Subcutaneous adipose tissue (tissue), 4 donors: ENCODE data around the gene ARHGEF17. TPM values are rescaled to one million over a fixed set of nuclear protein-coding genes. Genes with fewer than 3 reads are reported as not detected.

Source experiments
- total RNA-seq, 4 donors: library from RNA; depleted of rRNA; stranded (reverse); fragments of >200 nt; gene quantifications; one replicate each; pipeline ENCODE4 v1.1.0, GENCODE V29; 2016
- TF ChIP-seq, protein P1 (sequence below): fragments of 450-650 bp; IDR thresholded peaks from one replicate; pipeline ENCODE4 v1.5.1; 2016; ENCODE audit warnings: low read depth, mild to moderate bottlenecking, control low read depth, antibody characterized with exemption, moderate library complexity

Gene ARHGEF17
- total RNA-seq, 4 donors from 2014 or later = 13.1 to 95.1 (median 28.3) TPM

DNA sequence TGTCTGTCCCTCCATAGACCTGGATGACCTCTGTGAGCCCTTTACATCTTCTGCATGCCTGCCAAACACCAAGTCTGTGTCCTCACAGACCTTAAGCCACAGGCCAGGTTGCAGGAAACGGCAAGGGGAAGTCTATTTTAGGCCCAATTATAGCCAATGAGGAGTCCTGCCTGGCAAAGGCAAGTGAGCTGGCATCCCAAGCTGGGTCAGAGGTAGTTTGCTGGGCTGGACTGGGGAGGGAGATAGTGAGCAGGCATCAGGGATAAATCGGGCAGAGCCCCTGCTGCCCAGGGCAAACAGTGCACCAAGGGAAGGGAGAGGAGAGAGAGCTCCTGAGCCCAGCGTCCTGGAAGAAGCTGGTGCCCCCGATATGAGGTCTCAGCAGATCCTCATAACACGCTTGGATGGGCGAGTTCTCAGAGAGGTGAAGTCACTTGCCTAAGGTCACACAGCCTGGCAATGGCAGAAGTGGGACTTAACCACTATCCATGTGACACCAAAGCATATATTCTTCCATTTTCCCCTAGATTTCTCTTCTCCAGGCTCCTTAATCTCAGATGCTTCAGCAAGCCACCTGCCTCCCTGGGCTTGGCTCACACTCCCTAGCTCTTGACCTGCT, 64.4 kb downstream of the ARHGEF17 start:
- TF ChIP-seq, protein P1, sequence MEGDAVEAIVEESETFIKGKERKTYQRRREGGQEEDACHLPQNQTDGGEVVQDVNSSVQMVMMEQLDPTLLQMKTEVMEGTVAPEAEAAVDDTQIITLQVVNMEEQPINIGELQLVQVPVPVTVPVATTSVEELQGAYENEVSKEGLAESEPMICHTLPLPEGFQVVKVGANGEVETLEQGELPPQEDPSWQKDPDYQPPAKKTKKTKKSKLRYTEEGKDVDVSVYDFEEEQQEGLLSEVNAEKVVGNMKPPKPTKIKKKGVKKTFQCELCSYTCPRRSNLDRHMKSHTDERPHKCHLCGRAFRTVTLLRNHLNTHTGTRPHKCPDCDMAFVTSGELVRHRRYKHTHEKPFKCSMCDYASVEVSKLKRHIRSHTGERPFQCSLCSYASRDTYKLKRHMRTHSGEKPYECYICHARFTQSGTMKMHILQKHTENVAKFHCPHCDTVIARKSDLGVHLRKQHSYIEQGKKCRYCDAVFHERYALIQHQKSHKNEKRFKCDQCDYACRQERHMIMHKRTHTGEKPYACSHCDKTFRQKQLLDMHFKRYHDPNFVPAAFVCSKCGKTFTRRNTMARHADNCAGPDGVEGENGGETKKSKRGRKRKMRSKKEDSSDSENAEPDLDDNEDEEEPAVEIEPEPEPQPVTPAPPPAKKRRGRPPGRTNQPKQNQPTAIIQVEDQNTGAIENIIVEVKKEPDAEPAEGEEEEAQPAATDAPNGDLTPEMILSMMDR = no peak

DNA sequence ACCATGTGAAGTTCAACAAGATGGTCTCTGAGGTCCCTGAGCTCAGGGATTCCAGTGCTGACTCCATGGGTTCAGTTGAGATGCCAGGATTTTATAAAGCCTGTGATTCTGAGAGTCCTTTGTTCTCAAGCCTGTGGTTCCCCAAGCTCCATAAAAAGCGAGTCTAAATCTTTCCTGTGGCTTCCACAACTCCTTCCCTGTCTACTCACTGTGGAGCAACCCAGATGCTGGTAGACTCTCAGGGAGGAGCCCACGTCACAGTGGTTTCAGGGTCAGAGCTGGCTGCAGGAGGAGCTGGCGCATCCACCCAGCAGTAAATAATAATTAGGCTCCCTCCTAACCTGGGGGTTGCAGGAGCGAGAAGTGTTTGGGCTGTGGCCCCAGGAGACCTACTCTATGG, 66.1 kb downstream of the ARHGEF17 start:
- TF ChIP-seq, protein P1 = no peak

DNA sequence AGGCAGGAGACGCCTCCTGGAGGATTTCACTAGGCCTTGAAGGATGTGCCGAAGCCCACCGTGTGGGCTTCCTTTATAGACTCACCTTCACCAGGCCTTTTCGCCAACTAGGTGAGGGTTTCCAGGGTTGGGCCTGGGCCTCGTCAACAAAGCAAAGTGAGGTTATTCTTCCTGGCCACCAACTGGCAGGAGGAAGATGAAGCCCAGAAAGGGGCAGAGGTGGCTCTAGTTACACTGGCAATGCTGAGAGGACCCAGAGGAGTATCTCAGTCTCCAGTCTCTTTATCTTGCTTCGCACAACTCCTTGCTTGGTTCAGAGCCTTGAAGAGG, 67.7 kb downstream of the ARHGEF17 start:
- TF ChIP-seq, protein P1 = no peak

DNA sequence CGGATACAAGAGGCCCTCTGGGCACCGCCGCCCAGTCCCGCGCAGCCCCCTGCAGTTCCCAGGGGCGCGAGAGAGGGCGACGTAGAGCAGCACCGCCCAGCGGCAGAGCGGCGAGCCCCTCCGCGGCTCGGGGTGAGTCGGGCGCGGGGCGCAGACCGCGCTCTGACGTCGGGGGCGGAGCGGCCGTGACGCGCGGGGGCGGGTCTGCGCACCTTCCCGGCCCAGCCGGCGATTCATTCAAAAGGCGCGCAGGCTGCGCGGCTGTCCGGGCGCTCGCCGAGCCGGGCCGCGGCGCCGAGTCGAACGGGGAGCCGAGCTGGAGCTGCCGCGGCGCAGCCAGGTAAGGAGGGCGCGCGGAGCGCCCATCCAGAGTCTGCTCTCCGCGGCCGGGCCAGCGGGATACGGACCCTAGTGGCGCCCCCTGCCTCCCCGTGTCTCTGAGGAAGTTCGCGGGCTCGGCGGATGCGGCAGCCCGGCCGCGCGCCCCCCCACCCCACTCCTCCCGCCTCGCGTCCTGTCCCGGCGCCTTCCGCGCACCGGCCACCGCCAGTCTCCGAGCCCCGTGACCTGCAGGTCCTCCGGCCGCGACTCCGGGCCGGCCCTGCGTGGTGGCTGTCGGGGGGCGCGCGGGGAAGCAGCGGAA, 68.2 kb downstream of the ARHGEF17 start, which contains the start of gene RELT:
RELT (plus strand) TSS at position 240 of the 643 bp plus-strand sequence. CDS start 12,738 bp downstream, outside the sequence.
- TF ChIP-seq, protein P1 = no peak

DNA sequence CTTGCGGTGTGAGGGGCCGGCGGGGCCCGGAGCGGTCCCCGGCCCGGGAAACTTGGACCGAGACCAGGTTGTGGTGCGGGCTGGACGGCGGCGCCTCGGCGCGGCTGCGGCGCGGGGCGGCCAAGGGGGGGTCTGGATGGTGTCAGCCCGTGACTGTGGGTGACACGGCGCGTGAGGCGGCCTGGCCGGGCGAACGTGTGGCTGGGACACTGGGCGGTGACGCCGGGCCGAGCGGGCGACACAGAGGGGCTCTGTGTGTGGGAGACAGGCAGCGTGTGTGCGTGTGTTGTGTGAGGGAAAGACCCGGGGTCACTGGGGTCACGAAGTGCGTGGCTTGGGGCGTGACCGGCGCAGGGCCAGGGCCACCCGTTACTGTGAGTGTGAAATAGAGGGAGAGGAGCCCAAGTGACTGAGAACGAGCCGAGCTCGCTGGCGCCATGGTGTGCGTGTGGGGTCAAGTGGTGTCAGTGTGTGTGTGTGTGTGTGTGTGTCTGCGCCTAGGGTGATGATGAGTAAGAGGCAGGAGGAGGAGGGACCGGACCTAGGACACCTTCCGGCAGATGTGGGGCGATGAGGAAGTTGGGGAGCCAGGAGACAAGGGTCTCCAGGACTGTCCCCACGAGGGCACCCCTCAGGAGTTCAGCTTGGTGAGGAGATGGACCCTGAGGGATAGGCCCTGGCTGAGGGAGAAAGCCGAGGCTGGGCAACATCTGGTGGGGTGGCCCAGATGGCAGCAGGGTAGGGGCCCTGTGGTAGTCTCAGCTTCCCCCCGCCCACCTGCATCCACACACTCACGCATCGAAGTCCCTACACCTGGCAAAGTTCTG, 68.9 kb downstream of the ARHGEF17 start:
- TF ChIP-seq, protein P1 = no peak

DNA sequence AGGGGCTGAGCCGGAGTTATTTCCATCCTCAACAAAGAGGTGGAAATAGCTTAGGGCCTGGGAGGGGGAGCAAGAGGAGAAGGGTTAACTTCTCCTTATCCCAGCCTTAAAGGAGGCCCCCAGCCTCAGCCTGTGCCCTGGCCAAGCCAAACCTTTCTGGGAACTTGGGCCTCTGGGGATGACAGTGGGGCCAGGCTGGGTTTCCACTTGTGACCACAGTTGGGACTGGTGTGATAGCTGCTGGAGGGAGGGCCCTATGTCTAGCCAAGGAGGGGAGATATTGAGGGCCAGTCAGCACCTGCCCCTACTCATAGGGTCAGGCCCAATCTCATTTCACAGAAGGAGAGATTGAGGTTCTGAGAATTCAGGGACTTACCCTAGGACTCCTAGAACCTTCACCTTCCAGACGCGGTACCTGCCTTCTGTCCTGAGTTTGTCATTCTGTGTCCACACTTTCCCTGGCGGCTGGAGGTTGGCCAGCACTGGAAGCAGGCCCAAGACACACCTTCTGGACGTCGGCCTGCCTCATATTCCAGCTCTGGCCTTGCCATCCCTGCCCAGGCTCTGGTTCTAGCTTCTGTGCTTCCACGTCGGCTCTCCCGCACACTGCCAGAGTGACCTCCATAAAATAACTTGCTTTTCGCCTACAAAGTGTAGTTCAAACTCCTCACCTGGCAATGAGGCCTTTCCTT, 71.3 kb downstream of the ARHGEF17 start:
- TF ChIP-seq, protein P1 = no peak
